Skeletal muscle satellite cell (primary cell): ENCODE data around the gene SYVN1.
A peak's percentile ranks its signal among the peaks of the same experiment; 100 is the strongest.
"Not testable (repeated sequence)": the region's sequence is repeated elsewhere in the genome, so short reads cannot be mapped to it uniquely, and the experiment has no call there.

ENCODE experiments used
- H3K27me3 ChIP-seq: 2 replicates; pipeline ENCODE4 v1.7.0; 2013; ENCODE audit warnings: low read length; ENCODE audit not compliant: control insufficient read depth, insufficient read depth
- H3K36me3 ChIP-seq: 2 replicates; pipeline ENCODE4 v1.7.0; 2013; ENCODE audit warnings: mild to moderate bottlenecking, control low read depth, low read length; ENCODE audit not compliant: insufficient read depth
- H3K4me1 ChIP-seq: 2 replicates; pipeline ENCODE4 v1.7.0; 2013; ENCODE audit warnings: low read length; ENCODE audit not compliant: control insufficient read depth, insufficient read depth
- H3K4me2 ChIP-seq: 2 replicates; pipeline ENCODE4 v1.7.0; 2013; ENCODE audit warnings: mild to moderate bottlenecking, low read length
- H3K4me3 ChIP-seq: 2 replicates; pipeline ENCODE4 v1.7.0; 2013; ENCODE audit warnings: low read length
- H3K9ac ChIP-seq: 2 replicates; pipeline ENCODE4 v1.7.0; 2013; ENCODE audit warnings: mild to moderate bottlenecking, low read depth, low read length, moderate library complexity
- H3K9me3 ChIP-seq: replicated peaks from 2 replicates; pipeline ENCODE4 v1.7.0; 2013; ENCODE audit warnings: mild to moderate bottlenecking, control low read depth, low read length

The SYVN1 gene

GRCh38 chr11:65150131-65150508, 15.8 kb upstream of the SYVN1 start:
- not testable (repeated sequence) for H3K9ac ChIP-seq, H3K36me3 ChIP-seq, H3K4me3 ChIP-seq, H3K9me3 ChIP-seq
- peak overlapping the region; percentile 56 for H3K4me2 ChIP-seq
- H3K4me1 ChIP-seq, result peaks cover 17% of the 10 kb centered on the region
- H3K27me3 ChIP-seq, result peaks cover 14% of the 10 kb centered on the region

GRCh38 chr11:65148657-65149056, 14.3 kb upstream of the SYVN1 start:
- no peak overlapping the region for H3K4me2 ChIP-seq
- H3K4me1 ChIP-seq, result peaks cover 17% of the 10 kb centered on the region
- no peak overlapping the region for H3K4me3 ChIP-seq
- H3K9me3 ChIP-seq, result no peaks in the 10 kb centered on the region
- peaks cover 20% of the 10 kb centered on the region for H3K27me3 ChIP-seq
- no peak overlapping the region for H3K9ac ChIP-seq
- H3K36me3 ChIP-seq, result no peaks in the 10 kb centered on the region

- Histone ChIP-seq H3K27me3 (peaks cover 16% of the 10 kb centered on the region), H3K9me3 (no peaks in the 10 kb centered on the region), H3K4me1 (peaks cover 17% of the 10 kb centered on the region), H3K9ac (no peak overlapping the region), H3K36me3 (no peaks in the 10 kb centered on the region), H3K4me2 (no peak overlapping the region), H3K4me3 (no peak overlapping the region)
These were observed 13.2 kb upstream of the SYVN1 start for GRCh38 chr11:65147352-65148075.

- H3K4me1 ChIP-seq, result no peaks in the 10 kb centered on the region
- no peak overlapping the region for H3K4me3 ChIP-seq
- H3K9ac ChIP-seq, result no peak overlapping the region
- no peaks in the 10 kb centered on the region for H3K36me3 ChIP-seq
- H3K4me2 ChIP-seq, result no peak overlapping the region
- H3K27me3 ChIP-seq, result peaks cover 30% of the 10 kb centered on the region
- H3K9me3 ChIP-seq, result no peaks in the 10 kb centered on the region
These were observed 7.7 kb upstream of the SYVN1 start for GRCh38 chr11:65141896-65142494.

GRCh38 chr11:65136515-65137096, 2.3 kb upstream of the SYVN1 start:
- Histone ChIP-seq H3K27me3 (peaks cover 16% of the 10 kb centered on the region), H3K4me2 (no peak overlapping the region), H3K9ac (no peak overlapping the region), H3K4me3 (no peak overlapping the region), H3K4me1 (peaks cover 16% of the 10 kb centered on the region), H3K36me3 (peaks cover 17% of the 10 kb centered on the region), H3K9me3 (no peaks in the 10 kb centered on the region)

- Histone ChIP-seq H3K9ac (peak overlapping the region; percentile 98), H3K4me2 (peak overlapping the region; percentile 91), H3K4me3 (peak overlapping the region; percentile 96), H3K36me3 (peaks cover 26% of the 10 kb centered on the region), H3K9me3 (no peaks in the 10 kb centered on the region), H3K27me3 (peaks cover 7% of the 10 kb centered on the region), H3K4me1 (peaks cover 16% of the 10 kb centered on the region)
These were observed 1.4 kb upstream of the SYVN1 start for GRCh38 chr11:65135633-65136145.

- Histone ChIP-seq H3K36me3 (peaks cover 30% of the 10 kb centered on the region), H3K4me3 (peak overlapping the region; percentile 96), H3K27me3 (peaks cover 1% of the 10 kb centered on the region), H3K4me1 (peaks cover 16% of the 10 kb centered on the region), H3K9ac (peak overlapping the region; percentile 98), H3K9me3 (no peaks in the 10 kb centered on the region), H3K4me2 (peak overlapping the region; percentile 91)
These were observed 773 bp upstream of the SYVN1 start for GRCh38 chr11:65134952-65135632.

- Histone ChIP-seq H3K4me2 (peak overlapping the region; percentile 91), H3K27me3 (no peaks in the 10 kb centered on the region), H3K9me3 (no peaks in the 10 kb centered on the region), H3K4me3 (peak overlapping the region; percentile 96), H3K9ac (peak overlapping the region; percentile 98), H3K36me3 (peaks cover 44% of the 10 kb centered on the region), H3K4me1 (peaks cover 16% of the 10 kb centered on the region)
These were observed 595 bp downstream of the SYVN1 start for GRCh38 chr11:65133724-65134123.

GRCh38 chr11:65132988-65133700, 1.2 kb downstream of the SYVN1 start:
- peaks cover 16% of the 10 kb centered on the region for H3K4me1 ChIP-seq
- no peaks in the 10 kb centered on the region for H3K27me3 ChIP-seq
- peak overlapping the region; percentile 98 for H3K9ac ChIP-seq
- H3K4me3 ChIP-seq, result peak overlapping the region; percentile 96
- peak overlapping the region; percentile 91 for H3K4me2 ChIP-seq
- H3K36me3 ChIP-seq, result peaks cover 49% of the 10 kb centered on the region
- H3K9me3 ChIP-seq, result no peaks in the 10 kb centered on the region

- Histone ChIP-seq H3K4me3 (peak overlapping the region; percentile 96), H3K36me3 (peaks cover 55% of the 10 kb centered on the region)
These were observed 1.9 kb downstream of the SYVN1 start for GRCh38 chr11:65132238-65132987.

More at GRCh38 chr11:65132238-65132987, 1.9 kb downstream of the SYVN1 start:
- no peaks in the 10 kb centered on the region for H3K9me3 ChIP-seq
- H3K27me3 ChIP-seq, result no peaks in the 10 kb centered on the region
- peaks cover 16% of the 10 kb centered on the region for H3K4me1 ChIP-seq
- no peak overlapping the region for H3K9ac ChIP-seq
- peak overlapping the region; percentile 91 for H3K4me2 ChIP-seq
